ENCODE results near the gene GLIPR1. TPM values are rescaled to one million over a fixed set of nuclear protein-coding genes. Genes with fewer than 3 reads are reported as not detected.

The GLIPR1 gene
- total and polyA plus RNA-seq, 8 donors = 12.4 to 68.2 (median 13.8) TPM

DNA sequence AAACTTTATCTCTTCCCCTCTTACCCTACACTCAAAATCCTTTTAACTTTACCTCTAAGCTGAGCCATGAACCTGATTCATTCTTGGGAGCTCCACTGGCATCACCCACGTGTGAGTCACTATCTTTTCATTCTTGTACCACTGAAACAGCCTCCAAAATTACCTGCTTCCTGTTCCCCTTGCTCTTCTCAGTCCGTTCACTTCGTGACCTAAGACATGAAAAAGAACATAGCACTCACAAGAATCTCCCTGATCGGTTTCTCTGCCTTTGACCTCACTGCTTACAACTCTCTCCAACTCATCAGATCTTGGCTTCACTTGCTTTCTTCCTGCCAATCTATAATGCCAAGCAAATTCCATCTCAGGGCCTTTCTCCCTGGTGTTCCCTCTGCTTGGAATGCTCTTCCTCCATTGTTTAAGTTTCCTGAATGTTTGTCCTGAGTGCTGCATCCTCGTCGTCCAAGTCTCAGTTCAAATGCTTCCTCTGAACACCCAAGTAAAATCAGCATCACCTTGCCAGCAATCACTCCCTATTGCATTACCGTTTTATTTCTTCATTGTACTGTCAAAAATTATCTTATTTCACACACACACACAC lies 9.2 kb downstream of the GLIPR1 start:
- Histone ChIP-seq H3K27ac (no peak overlapping the region), H3K27me3 (no peaks in the 10 kb centered on the region), H3K36me3 (peaks cover 3 to 19% of the 10 kb centered on the region in 2 donors), H3K9me3 (no peaks in the 10 kb centered on the region), H3K4me3 (no peak overlapping the region), H3K4me1 (peaks cover 0 to 10% of the 10 kb centered on the region in 2 donors)
- no peak for TF ChIP-seq CTCF (IDR thresholded peaks at IDR 0.05)
- ATAC-seq (no peak), DNase-seq (no peak)
- intact Hi-C loops (cut with DNase I) = loop anchor here in 1 of 2 donors (10.0 kb wide), 1 partner anchor 155 kb away; the partner anchor contains the start of genes CAPS2 and GLIPR1L1

DNA sequence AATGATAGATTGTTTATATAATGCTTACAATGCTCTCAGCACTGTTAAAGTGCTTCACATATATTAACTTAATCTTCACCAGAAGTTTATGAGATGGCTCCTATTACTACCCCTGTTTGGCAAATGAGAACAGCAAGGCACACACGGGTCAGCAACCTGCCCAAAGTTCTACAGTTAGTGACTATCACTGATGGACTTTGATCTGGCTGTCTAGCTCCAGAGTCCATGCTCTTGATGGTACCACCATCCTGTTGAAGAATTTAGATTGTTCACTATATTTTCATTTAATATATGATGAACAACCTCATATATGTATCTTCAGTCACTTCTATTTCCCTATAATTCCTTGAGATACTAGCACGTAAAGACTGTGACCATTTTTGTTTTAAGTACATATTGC lies 10.6 kb downstream of the GLIPR1 start:
- H3K36me3 ChIP-seq = peaks cover 6 to 32% of the 10 kb centered on the region in 2 donors
- H3K9me3 ChIP-seq = no peaks in the 10 kb centered on the region
- intact Hi-C loops (cut with DNase I) = loop anchor here in 1 of 2 donors (10.0 kb wide), 1 partner anchor 156 kb away; the partner anchor contains the start of genes CAPS2 and GLIPR1L1
- H3K27me3 ChIP-seq = no peaks in the 10 kb centered on the region
- no peak for DNase-seq
- no peak overlapping the region for H3K27ac ChIP-seq
- no peak overlapping the region for H3K4me3 ChIP-seq
- H3K4me1 ChIP-seq = peaks cover 0 to under 1% of the 10 kb centered on the region in 2 donors
- no peak for ATAC-seq
- TF ChIP-seq CTCF (IDR thresholded peaks at IDR 0.05) = no peak

DNA sequence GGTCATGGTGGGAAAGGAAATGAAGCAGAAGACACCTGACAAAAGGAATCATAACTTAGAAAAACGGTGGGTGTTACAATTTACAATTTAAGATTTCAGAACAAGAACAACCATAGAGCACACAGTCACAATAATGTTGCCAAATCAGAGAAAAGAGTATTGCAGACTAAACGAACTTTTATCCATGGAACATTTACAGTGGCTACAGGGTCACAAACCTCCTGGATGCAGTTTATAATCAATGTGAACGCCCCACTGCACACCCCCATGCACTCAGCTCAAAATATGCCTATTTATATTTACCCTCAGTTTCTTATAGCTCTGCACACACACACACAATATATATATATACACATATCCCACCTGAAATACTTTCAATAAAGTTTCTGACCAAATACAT lies 22.9 kb downstream of the GLIPR1 start:
- no peak for DNase-seq
- Histone ChIP-seq H3K36me3 (peaks cover 0 to 91% of the 10 kb centered on the region in 2 donors), H3K9me3 (no peaks in the 10 kb centered on the region), H3K27me3 (no peaks in the 10 kb centered on the region), H3K27ac (no peak overlapping the region), H3K4me3 (no peak overlapping the region), H3K4me1 (no peaks in the 10 kb centered on the region)
- no peak for TF ChIP-seq CTCF (IDR thresholded peaks at IDR 0.05)
- intact Hi-C loops (cut with DNase I) = no loop called here
- no peak for ATAC-seq

DNA sequence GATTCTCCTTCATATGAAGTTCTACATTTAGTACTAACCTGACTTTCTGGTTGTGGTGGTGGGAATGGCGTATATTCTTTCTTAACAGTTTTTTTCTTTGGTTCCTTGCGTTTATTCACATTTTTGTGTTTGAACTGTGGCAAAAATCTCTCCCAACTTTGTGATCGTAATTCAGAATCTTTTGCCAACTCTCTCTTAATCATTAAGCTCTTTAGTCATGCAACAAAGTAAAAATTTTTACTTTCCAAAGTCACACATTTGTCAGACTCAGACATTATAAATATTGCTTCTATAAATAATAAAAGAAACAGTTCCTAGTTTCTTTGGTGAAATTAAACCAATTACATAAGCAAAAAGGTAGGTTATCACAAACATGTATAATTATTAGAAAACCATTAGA lies 23.3 kb downstream of the GLIPR1 start:
- Histone ChIP-seq H3K4me1 (peaks cover 0 to under 1% of the 10 kb centered on the region in 2 donors), H3K36me3 (peaks cover 0 to 87% of the 10 kb centered on the region in 2 donors), H3K4me3 (no peak overlapping the region), H3K9me3 (no peaks in the 10 kb centered on the region), H3K27ac (no peak overlapping the region), H3K27me3 (no peaks in the 10 kb centered on the region)
- TF ChIP-seq CTCF (IDR thresholded peaks at IDR 0.05) = no peak
- intact Hi-C loops (cut with DNase I) = no loop called here
- no peak for ATAC-seq
- no peak for DNase-seq

DNA sequence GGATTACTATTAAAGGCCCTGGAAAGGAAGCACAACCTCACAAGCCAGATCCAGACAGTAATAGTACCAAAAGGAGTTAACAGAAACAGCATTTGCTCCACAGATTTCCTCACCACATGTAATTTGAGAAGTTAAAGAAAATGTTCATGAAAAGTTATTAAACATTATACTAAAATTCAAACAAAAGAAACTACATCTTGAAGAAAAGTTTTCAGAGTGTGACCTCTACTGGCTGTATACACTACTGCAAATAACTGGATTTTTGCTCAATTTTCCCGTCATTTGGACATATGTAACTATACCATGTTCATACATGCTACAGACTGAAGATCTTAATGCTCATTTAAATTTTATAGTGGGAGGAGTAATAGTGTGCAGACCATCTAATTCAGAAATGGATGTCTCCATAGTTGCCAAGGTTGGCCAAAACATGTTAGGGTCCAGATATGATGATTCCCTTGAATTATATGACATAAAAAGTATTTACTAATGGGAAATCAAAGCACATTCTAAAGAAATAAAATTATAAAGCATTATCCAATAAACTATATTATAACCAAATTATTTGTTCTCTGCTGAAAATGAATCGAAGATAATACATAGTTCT lies 25.3 kb downstream of the GLIPR1 start:
- Histone ChIP-seq H3K27me3 (no peaks in the 10 kb centered on the region), H3K4me3 (no peak overlapping the region), H3K4me1 (peaks cover 8 to 19% of the 10 kb centered on the region in 2 donors), H3K27ac (no peak overlapping the region), H3K36me3 (peaks cover 0 to 67% of the 10 kb centered on the region in 2 donors), H3K9me3 (no peaks in the 10 kb centered on the region)
- peak; percentile 46 for ATAC-seq
- intact Hi-C loops (cut with DNase I) = no loop called here
- DNase-seq = no peak
- TF ChIP-seq CTCF (IDR thresholded peaks at IDR 0.05) = peak; percentile 30 to 45
